GM12874 (cell line): ENCODE data around the gene ACSL3.

ENCODE experiments used
- TF ChIP-seq, protein P1 (sequence below): IDR thresholded peaks from 2 replicates; pipeline ENCODE4 v1.5.1; 2011; ENCODE audit warnings: low read depth, mild to moderate bottlenecking, control low read depth, low read length, moderate library complexity; ENCODE audit not compliant: insufficient read depth

The ACSL3 gene

DNA sequence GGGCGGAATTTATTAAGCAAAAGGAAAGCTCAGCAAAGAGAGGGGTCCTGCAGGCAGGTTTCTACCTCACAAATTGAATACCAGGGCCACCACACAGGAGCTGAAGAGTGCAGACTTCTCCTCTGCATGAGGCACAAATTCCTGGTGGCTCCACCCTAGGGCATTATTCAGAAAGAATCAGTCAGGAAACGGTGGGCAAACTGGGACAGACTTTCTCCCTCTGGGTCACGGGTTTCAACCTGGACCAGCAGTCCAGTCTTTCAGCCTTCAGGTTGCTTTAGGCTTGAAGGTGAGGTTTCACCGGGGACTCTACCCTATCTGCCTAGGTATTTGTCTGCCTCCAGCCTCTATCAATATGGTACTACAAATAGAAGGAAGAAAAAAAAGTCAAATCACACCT is 41.8 kb downstream of the ACSL3 start:
- TF ChIP-seq, protein P1, sequence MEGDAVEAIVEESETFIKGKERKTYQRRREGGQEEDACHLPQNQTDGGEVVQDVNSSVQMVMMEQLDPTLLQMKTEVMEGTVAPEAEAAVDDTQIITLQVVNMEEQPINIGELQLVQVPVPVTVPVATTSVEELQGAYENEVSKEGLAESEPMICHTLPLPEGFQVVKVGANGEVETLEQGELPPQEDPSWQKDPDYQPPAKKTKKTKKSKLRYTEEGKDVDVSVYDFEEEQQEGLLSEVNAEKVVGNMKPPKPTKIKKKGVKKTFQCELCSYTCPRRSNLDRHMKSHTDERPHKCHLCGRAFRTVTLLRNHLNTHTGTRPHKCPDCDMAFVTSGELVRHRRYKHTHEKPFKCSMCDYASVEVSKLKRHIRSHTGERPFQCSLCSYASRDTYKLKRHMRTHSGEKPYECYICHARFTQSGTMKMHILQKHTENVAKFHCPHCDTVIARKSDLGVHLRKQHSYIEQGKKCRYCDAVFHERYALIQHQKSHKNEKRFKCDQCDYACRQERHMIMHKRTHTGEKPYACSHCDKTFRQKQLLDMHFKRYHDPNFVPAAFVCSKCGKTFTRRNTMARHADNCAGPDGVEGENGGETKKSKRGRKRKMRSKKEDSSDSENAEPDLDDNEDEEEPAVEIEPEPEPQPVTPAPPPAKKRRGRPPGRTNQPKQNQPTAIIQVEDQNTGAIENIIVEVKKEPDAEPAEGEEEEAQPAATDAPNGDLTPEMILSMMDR, result no peak

DNA sequence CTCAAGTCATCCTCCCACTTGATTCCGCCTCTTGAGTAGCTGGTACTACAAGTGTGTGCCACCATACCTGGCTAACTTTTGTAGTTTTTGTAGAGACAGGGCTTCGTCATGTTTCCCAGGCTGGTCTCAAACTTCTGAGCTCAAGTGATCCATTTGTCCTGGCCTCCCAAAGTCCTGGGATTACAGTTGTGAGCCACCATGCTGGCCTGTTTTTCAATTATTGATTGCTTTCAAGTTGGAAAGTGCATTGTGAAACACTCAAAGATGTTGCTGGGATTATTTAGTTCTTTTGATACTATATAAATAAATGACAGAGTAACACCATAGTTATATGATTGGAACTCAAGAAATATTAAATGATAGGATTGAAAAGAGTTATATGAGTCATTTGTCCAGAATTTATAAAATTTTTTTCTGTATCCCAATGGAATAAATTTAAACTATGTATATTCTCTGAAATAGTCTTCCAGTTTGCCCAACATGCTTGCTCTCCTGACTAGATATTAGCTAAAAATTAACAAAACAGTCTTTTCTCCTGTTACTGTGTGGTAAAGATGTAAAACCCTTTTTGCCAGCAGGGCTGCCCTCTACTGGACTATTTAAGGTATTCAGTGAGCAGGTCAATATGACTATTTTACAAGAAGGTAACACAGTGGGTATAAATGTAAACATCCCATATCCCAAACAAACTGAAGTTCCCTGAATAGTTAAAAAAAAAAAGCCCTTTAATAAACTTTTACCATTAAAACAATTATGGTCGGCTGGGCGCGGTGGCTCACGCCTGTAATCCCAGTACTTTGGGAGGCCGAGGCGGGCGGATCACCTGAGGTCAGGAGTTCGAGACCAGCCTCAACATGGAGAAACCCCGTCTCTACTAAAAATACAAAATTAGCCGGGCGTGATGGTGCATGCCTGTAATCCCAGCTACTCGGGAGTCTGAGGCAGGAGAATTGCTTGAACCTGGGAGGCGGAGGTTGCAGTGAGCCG is 42.7 kb downstream of the ACSL3 start:
- TF ChIP-seq, protein P1, result peak; percentile 51; the same call in 1 of the 2 replicates

DNA sequence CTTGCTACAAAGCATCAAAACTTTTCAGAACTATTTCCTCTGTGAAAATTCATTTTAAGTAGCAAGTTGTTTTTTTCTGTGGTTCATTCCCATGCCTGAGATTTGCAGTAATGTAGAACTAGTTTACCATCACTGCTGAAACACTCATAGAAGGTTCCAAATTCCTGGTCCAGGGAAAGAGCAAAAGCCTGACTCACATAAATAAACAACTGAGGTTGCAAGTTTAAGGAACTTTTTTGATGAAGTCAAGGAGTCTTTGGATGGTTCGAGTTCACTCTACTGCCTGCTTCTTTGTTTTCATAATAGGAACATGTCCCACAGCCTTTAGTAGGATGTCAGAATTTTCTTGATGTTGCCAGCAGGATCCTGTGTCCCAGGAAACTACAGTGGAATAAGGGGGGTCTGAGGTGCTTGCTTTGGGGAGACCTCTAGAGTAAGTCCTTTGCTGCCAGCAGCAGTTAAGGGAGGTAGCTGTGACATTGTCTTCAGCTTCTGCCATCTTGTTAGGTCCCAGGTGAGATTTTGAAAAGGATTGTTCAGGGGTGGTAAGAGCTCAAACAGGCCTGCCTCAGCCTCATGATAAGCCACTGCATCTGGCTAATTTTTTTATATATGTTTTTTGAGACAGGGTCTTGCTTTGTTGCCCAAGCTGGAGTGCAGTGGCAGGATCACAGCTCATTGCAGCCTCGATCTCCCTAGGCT is 43.9 kb downstream of the ACSL3 start:
- TF ChIP-seq, protein P1, result no peak

DNA sequence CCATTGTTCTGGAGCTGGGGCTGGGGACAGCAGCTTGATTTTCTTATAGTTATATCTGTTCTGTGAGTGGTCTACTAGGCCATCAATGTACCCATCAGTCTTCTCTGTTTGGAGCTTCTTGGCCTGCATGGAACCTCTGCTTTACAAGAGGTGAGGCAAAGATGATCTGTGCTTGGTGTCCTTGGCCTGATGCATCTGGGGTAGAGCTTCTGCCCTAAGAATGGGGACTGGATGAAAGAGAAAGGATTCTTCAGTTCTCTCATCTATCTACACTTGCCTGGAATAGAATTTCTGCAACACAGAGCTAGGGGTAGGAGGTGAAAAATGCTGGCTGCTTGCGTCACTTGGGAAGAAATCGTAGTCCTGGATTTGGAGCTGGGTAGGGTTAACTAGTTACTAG is 46.2 kb downstream of the ACSL3 start:
- TF ChIP-seq, protein P1, result no peak

DNA sequence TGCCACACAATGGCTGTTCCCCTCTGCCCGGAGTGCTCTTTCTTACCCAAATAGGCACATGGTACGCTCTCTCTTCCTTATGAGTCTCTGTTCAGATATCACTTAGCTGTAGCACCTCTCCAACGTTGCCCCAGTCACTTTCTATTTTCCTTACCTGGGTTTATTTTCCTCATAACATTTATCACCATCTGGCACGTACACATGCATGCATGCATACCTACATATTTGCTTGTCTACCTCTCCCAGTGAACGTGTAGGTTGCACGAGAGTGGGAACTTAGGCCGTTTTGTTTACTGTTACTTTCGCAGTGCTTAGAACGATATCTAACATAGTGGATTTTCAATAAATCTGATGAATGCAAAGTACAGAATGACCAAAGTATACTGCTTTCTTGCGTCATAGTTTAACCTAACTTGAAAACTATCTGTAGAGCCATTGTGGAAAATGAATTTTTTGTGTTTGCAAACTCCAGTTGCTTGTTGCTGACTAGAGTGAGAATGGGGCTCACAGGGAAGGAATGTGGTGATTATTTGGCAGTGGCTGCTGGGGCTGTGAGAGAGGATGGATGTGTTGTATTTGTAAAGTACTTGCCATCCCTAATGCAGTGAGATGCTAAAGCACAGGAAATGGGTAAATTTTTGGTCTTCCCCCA is 47.1 kb downstream of the ACSL3 start:
- TF ChIP-seq, protein P1, result no peak

DNA sequence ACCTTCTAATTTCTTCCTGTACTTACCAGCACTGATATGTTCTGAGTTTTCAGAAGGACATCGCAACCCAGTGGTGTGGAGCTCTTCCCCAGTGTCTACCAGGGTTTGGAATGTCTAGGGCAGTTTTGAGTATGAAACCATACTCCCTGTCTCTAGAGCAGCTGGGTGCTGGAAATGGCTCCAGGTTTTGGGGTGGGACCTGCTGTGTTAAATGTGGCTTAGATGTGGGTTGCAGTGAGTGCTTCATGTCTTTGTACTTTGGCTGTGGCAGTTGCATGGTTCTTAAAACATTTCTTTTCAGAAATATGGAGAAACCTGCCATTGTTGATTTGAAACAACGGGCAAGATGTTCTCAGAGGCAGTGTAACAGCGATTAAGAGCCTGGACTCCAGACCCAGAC is 48.5 kb downstream of the ACSL3 start:
- TF ChIP-seq, protein P1, result no peak

DNA sequence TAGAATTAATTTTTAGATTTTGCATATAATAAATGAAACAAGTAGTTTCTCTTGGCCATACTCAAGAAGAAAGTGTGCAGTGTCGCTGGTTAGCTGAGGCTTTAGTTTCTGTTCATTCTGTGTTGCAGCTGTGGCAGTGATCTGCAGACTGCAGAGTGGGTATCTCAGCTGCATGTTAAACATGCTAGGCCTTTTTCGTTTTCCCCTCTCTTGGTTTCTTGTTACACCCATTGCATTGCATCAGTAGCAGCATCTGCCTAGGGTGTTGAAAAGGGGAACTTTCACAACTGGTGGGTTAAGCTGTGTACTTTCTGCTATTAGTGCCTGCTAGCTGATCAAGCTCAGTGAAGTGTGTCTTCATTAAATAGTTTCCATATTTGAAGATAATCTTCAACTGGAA is 51.3 kb downstream of the ACSL3 start:
- TF ChIP-seq, protein P1, result no peak
